Kidney epithelial cell (primary cell): ENCODE data around the gene IP6K3. TPM values are rescaled to one million over a fixed set of nuclear protein-coding genes. Genes with fewer than 3 reads are reported as not detected.

ENCODE experiments used
- DNase-seq: peaks from one replicate; pipeline ENCODE4 v3.0.0-alpha.2; 2010; ENCODE audit warnings: low read depth
- H3K27me3 ChIP-seq: 2 replicates; pipeline ENCODE4 v1.6.0; 2011; ENCODE audit warnings: low read length; ENCODE audit not compliant: control insufficient read depth, insufficient read depth
- H3K36me3 ChIP-seq: 2 replicates; pipeline ENCODE4 v1.5.1; 2011; ENCODE audit warnings: low read length; ENCODE audit not compliant: control insufficient read depth, insufficient read depth
- H3K4me3 ChIP-seq: 2 replicates; pipeline ENCODE4 v1.5.1; 2011; ENCODE audit warnings: low read depth, mild to moderate bottlenecking, control low read depth, low read length
- total RNA-seq: library from RNA; depleted of rRNA; stranded (reverse); fragments of >200 nt; gene quantifications from 2 replicates; pipeline ENCODE4 v1.2.3, GENCODE V29; 2015
- TF ChIP-seq, protein P1 (sequence below): IDR thresholded peaks from 2 replicates; pipeline ENCODE4 v1.5.1; 2011; ENCODE audit warnings: mild to moderate bottlenecking, moderate library complexity, low read length, control low read depth, inconsistent platforms; ENCODE audit not compliant: insufficient read depth, poor library complexity, severe bottlenecking

Gene IP6K3
- total RNA-seq, 1 donor from 2014 or later, result 0.29 TPM

GRCh38 chr6:33729059-33729458 is 17.6 kb downstream of the IP6K3 start:
- TF ChIP-seq, protein P1, sequence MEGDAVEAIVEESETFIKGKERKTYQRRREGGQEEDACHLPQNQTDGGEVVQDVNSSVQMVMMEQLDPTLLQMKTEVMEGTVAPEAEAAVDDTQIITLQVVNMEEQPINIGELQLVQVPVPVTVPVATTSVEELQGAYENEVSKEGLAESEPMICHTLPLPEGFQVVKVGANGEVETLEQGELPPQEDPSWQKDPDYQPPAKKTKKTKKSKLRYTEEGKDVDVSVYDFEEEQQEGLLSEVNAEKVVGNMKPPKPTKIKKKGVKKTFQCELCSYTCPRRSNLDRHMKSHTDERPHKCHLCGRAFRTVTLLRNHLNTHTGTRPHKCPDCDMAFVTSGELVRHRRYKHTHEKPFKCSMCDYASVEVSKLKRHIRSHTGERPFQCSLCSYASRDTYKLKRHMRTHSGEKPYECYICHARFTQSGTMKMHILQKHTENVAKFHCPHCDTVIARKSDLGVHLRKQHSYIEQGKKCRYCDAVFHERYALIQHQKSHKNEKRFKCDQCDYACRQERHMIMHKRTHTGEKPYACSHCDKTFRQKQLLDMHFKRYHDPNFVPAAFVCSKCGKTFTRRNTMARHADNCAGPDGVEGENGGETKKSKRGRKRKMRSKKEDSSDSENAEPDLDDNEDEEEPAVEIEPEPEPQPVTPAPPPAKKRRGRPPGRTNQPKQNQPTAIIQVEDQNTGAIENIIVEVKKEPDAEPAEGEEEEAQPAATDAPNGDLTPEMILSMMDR, result no peak
- H3K36me3 ChIP-seq, result no peaks in the 10 kb centered on the region
- H3K4me3 ChIP-seq, result no peak overlapping the region
- DNase-seq, result no peak
- peaks cover 2% of the 10 kb centered on the region for H3K27me3 ChIP-seq

GRCh38 chr6:33728438-33728837 is 18.3 kb downstream of the IP6K3 start:
- TF ChIP-seq, protein P1, result no peak
- peaks cover 8% of the 10 kb centered on the region for H3K27me3 ChIP-seq
- no peak overlapping the region for H3K4me3 ChIP-seq
- no peaks in the 10 kb centered on the region for H3K36me3 ChIP-seq
- DNase-seq, result no peak

DNA sequence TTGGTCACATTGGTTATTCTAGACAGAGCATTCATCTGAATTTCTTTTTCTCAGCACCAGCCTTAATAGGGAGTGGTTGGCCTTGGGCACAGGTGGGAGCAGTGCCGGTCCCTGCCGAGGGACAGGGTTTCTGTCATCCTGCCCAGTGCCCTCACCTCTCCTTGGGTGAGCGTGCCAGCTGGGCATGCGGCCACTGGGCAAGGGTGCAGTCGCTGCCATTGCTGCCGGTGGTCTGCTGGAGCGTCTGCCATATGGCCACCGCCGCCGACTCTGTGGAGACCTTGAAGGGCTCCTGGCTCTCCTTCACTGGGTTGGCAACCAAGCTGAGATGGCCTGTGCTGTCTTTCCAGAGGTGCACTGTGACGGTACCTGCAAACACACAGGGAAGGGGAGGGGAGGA is 18.8 kb downstream of the IP6K3 start:
- Histone ChIP-seq H3K4me3 (no peak overlapping the region), H3K36me3 (no peaks in the 10 kb centered on the region), H3K27me3 (peaks cover 8% of the 10 kb centered on the region)
- DNase-seq, result no peak
- TF ChIP-seq, protein P1, result no peak

- Histone ChIP-seq H3K27me3 (peaks cover 12% of the 10 kb centered on the region), H3K4me3 (no peak overlapping the region), H3K36me3 (no peaks in the 10 kb centered on the region)
- no peak for DNase-seq
- TF ChIP-seq, protein P1, result no peak
Measured at GRCh38 chr6:33727126-33727525, 19.6 kb downstream of the IP6K3 start.

DNA sequence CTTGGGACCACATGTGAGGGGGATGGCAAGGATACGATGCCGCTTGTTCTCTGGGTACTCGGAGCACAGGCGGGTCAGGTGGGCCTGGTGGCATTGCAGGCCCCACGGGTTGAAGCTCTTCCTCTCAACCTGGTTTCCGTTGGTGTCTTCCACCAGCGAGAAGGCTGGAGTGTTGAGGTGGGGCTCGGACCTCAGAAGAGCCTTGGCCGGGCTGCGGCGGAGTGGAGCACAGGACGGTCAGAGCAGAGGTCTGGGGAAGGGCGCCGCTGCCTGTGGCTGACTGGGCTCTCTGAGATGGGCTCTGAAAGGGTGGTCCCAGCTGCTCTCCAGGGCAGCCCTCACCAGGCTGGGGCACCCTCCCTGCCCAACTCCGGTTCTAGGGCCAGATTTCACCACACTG is 20.0 kb downstream of the IP6K3 start:
- Histone ChIP-seq H3K36me3 (no peaks in the 10 kb centered on the region), H3K27me3 (peaks cover 14% of the 10 kb centered on the region), H3K4me3 (no peak overlapping the region)
- DNase-seq, result no peak
- TF ChIP-seq, protein P1, result no peak

DNA sequence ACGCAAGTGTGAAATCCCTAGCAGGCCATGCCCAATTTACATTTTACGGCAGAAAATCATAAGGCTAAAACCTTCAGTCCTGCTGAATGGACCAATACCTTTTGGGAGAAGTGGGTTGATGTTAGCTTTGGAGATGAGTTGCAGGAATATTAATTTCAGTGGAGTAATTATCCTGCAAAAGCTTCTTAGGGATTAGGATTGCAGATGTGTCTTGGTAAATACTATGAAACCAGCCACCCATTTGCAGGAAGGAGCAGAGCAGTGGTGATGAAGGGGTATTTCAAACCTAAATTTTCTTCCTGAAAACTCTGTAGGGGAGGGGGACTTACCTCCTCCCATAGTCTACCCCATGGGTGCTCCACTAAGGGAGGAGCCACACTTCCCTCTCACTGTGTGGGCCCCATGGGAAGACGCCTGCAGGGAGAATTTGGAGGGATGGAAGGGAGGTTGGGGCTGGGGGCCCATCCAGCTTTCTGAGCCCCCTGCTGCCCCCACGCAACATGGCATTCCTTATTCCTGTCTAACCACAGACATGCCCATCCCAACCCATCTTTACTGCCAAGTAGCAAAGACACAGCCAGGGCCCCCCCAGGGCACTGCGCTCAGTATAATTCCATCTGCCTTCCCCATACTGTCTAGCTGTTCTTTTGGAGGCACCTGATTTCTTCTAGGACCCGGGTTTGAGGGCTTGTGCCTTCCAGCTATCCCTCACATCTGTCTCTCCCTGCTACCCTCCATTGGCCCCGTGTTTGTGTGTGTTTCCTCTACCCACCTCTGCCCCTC is 20.6 kb downstream of the IP6K3 start:
- no peaks in the 10 kb centered on the region for H3K36me3 ChIP-seq
- TF ChIP-seq, protein P1, result no peak
- no peak overlapping the region for H3K4me3 ChIP-seq
- peaks cover 14% of the 10 kb centered on the region for H3K27me3 ChIP-seq
- no peak for DNase-seq
